SK-N-SH (cell line): ENCODE data around the gene IGF2. TPM values are rescaled to one million over a fixed set of nuclear protein-coding genes. Genes with fewer than 3 reads are reported as not detected.

ENCODE experiments used
- CTCF ChIA-PET: fragments of 300-600, 350-600 bp; formaldehyde crosslinking; extraction: SDS; loops from one replicate; lab custom pipeline; 2021; lab: Yijun Ruan, JAX
- POLR2A ChIA-PET: fragments of 350-600 bp; sonication (Branson Sonifier 250); formaldehyde crosslinking; extraction: SDS; loops from one replicate; lab custom pipeline; 2020; ENCODE audit warnings: antibody characterized with exemption, inconsistent platforms; lab: Yijun Ruan, JAX
- DNase-seq: peaks from one replicate; pipeline ENCODE4 v3.0.0; 2012
- H2AFZ ChIP-seq: fragments of 200-600 bp; sonication (generic); 2 replicates; pipeline ENCODE4 v1.8.1; 2016; ENCODE audit warnings: antibody characterized with exemption, mild to moderate bottlenecking, low read depth
- H3F3A ChIP-seq: fragments of 200-600 bp; sonication (generic); replicated peaks from 2 replicates; pipeline ENCODE3; 2016; ENCODE audit warnings: antibody characterized with exemption, mild to moderate bottlenecking; ENCODE audit not compliant: insufficient read depth
- H3K27ac ChIP-seq, 2 experiments: fragments of 200-500 bp in 1 of 2; fragments of 200-600 bp in 1 of 2; sonication (Bioruptor generic) in 1 of 2; sonication (generic), shearing (Covaris generic) in 1 of 2; 2 replicates each; pipeline versions ENCODE4 v1.5.1 to v1.6.1; 2014 to 2016; ENCODE audit warnings: low read depth in 2 of 2, inconsistent platforms in 1 of 2, low read length in 1 of 2, mild to moderate bottlenecking in 1 of 2, mixed read lengths in 1 of 2
- H3K27me3 ChIP-seq: fragments of 200-600 bp; sonication (generic), shearing (Covaris generic); 2 replicates; pipeline ENCODE4 v1.6.1; 2016; ENCODE audit warnings: mixed run types; ENCODE audit not compliant: insufficient read depth
- H3K36me3 ChIP-seq, 2 experiments: fragments of 200-500 bp in 1 of 2; fragments of 200-600 bp in 1 of 2; sonication (Bioruptor generic) in 1 of 2; sonication (generic) in 1 of 2; replicated peaks in 1 of 2; 2 replicates each; pipeline versions ENCODE3 to v1.5.1; 2014 to 2016; ENCODE audit warnings: low read length in 1 of 2, mild to moderate bottlenecking in 1 of 2; ENCODE audit not compliant: insufficient read depth in 2 of 2, control insufficient read depth in 1 of 2
- H3K4me1 ChIP-seq, 2 experiments: fragments of 200-500 bp in 1 of 2; fragments of 200-600 bp in 1 of 2; sonication (Bioruptor generic) in 1 of 2; sonication (generic), shearing (Covaris generic) in 1 of 2; 2 replicates each; pipeline versions ENCODE4 v1.5.1 to v1.6.1; 2014 to 2016; ENCODE audit warnings: low read depth in 1 of 2, low read length in 1 of 2, mixed run types in 1 of 2; ENCODE audit not compliant: insufficient read depth in 2 of 2, control insufficient read depth in 1 of 2
- H3K4me2 ChIP-seq: fragments of 200-600 bp; sonication (generic), shearing (Covaris generic); 2 replicates; pipeline ENCODE4 v1.6.1; 2017; ENCODE audit warnings: mixed run types
- H3K4me3 ChIP-seq, 2 experiments: fragments of 200-500 bp in 1 of 2; fragments of 200-600 bp in 1 of 2; sonication (Bioruptor generic) in 1 of 2; sonication (generic), shearing (Covaris generic) in 1 of 2; 2 replicates each; pipeline versions ENCODE4 v1.5.1 to v1.8.1; 2014 to 2016; ENCODE audit warnings: low read depth in 2 of 2, inconsistent platforms in 1 of 2, low read length in 1 of 2, mild to moderate bottlenecking in 1 of 2, mixed read lengths in 1 of 2, moderate library complexity in 1 of 2
- H3K79me2 ChIP-seq: fragments of 200-600 bp; sonication (generic); 2 replicates; pipeline ENCODE4 v1.8.1; 2017; ENCODE audit warnings: mild to moderate bottlenecking; ENCODE audit not compliant: insufficient read depth
- H3K9ac ChIP-seq: fragments of 200-600 bp; sonication (generic); 2 replicates; pipeline ENCODE4 v1.6.1; 2017; ENCODE audit warnings: mixed run types
- H3K9me2 ChIP-seq: fragments of 200-600 bp; sonication (generic); 2 replicates; pipeline ENCODE4 v1.6.1; 2017; ENCODE audit warnings: mixed run types
- H3K9me3 ChIP-seq: fragments of 200-600 bp; sonication (generic); 2 replicates; pipeline ENCODE4 v1.6.1; 2017; ENCODE audit warnings: mixed run types, mild to moderate bottlenecking, moderate library complexity
- H4K20me1 ChIP-seq: fragments of 200-600 bp; sonication (generic); 2 replicates; pipeline ENCODE4 v1.6.1; 2017; ENCODE audit warnings: mild to moderate bottlenecking, mixed run types; ENCODE audit not compliant: insufficient read depth
- CHD2 ChIP-seq: fragments of 150-350 bp; IDR thresholded peaks from 2 replicates; pipeline ENCODE4 v1.6.1; 2018; ENCODE audit warnings: low read length; ENCODE audit not compliant: partially characterized antibody
- ELF1 ChIP-seq: IDR thresholded peaks from 2 replicates; pipeline ENCODE4 v1.4.0; 2012
- FOXJ3 ChIP-seq: sonication (generic); formaldehyde crosslinking; IDR thresholded peaks from 2 replicates; pipeline ENCODE4 v1.5.1; 2020; ENCODE audit warnings: mild to moderate bottlenecking, missing genetic modification reagents
- FOXM1 ChIP-seq: IDR thresholded peaks from 2 replicates; pipeline ENCODE4 v1.4.0; 2012; ENCODE audit warnings: low read depth, mild to moderate bottlenecking
- GABPA ChIP-seq: IDR thresholded peaks from 2 replicates; pipeline ENCODE4 v1.4.0; 2012; ENCODE audit warnings: low read depth, mild to moderate bottlenecking
- IRF3 ChIP-seq: fragments of 150-350 bp; IDR thresholded peaks from 2 replicates; pipeline ENCODE4 v1.6.1; 2016; ENCODE audit warnings: mild to moderate bottlenecking, low read depth, low read length
- MAX ChIP-seq: IDR thresholded peaks from 2 replicates; pipeline ENCODE4 v1.4.0; 2012; ENCODE audit warnings: low read depth
- MEF2A ChIP-seq: IDR thresholded peaks from 2 replicates; pipeline ENCODE4 v1.4.0; 2012; ENCODE audit warnings: low read depth, borderline replicate concordance
- MXI1 ChIP-seq: IDR thresholded peaks from 2 replicates; pipeline ENCODE4 v1.6.1; 2012; ENCODE audit warnings: mild to moderate bottlenecking, low read depth, low read length, improper control_type of control experiment
- NFIC ChIP-seq: IDR thresholded peaks from 2 replicates; pipeline ENCODE4 v1.4.0; 2012; ENCODE audit warnings: borderline replicate concordance
- PBX3 ChIP-seq: IDR thresholded peaks from 2 replicates; pipeline ENCODE4; 2012
- POLR2AphosphoS5 ChIP-seq: IDR thresholded peaks from 2 replicates; pipeline ENCODE4 v1.6.1; 2012; ENCODE audit warnings: low read depth, low read length
- REST ChIP-seq: IDR thresholded peaks from 2 replicates; pipeline ENCODE4 v1.6.1; 2012; ENCODE audit warnings: mild to moderate bottlenecking, low read depth, low read length, moderate library complexity
- RFX5 ChIP-seq: IDR thresholded peaks from 2 replicates; pipeline ENCODE4 v1.6.1; 2012; ENCODE audit warnings: mild to moderate bottlenecking, improper control_type of control experiment, low read length
- RXRA ChIP-seq: IDR thresholded peaks from 2 replicates; pipeline ENCODE4 v1.4.0; 2012; ENCODE audit warnings: low read depth, mild to moderate bottlenecking, borderline replicate concordance
- SMC3 ChIP-seq: IDR thresholded peaks from 2 replicates; pipeline ENCODE4 v1.6.1; 2012; ENCODE audit warnings: low read depth, low read length, improper control_type of control experiment
- TCF12 ChIP-seq: IDR thresholded peaks from 2 replicates; pipeline ENCODE4 v1.4.0; 2012
- TEAD4 ChIP-seq: IDR thresholded peaks from 2 replicates; pipeline ENCODE4 v1.4.0; 2012; ENCODE audit warnings: mild to moderate bottlenecking, borderline replicate concordance; ENCODE audit not compliant: insufficient read depth
- USF2 ChIP-seq: fragments of 150-350 bp; IDR thresholded peaks from 2 replicates; pipeline ENCODE4 v1.6.1; 2017; ENCODE audit warnings: antibody characterized with exemption, low read length, low read depth, borderline replicate concordance
- YY1 ChIP-seq: IDR thresholded peaks from 2 replicates; pipeline ENCODE4 v1.4.0; 2012; ENCODE audit warnings: low read depth, mild to moderate bottlenecking
- WGBS: methylation state at CpG from one replicate; pipeline ENCODE4 v1.1.6; 2017; ENCODE audit warnings: low lambda C conversion rate; 5-methylcytosine and 5-hydroxymethylcytosine counted together
- polyA plus RNA-seq, 3 experiments: library from polyadenylated mRNA; depleted of rRNA; stranded (reverse); fragments of >200 nt; gene quantifications; 2 replicates each; pipeline ENCODE4 v1.2.3, GENCODE V29; 2012

IGF2 gene
- polyA plus RNA-seq, 1 of the 3 experiments (the other 2 are of a cell fraction) = 0.05 TPM

- no peaks in the 10 kb centered on the region for H3K27me3 ChIP-seq
- H3K4me3 ChIP-seq = no peak overlapping the region
- no peaks in the 10 kb centered on the region for H4K20me1 ChIP-seq
- H3K9ac ChIP-seq = no peak overlapping the region
- peaks cover 0 to 8% of the 10 kb centered on the region in 2 experiments; a peak in 1 of 4 replicates for H3K4me1 ChIP-seq
- H3K27ac ChIP-seq = no peak overlapping the region
- TF ChIP-seq ELF1 = no peak
- TF ChIP-seq REST = no peak
- TF ChIP-seq FOXJ3 = no peak
- TF ChIP-seq MEF2A = no peak
- TF ChIP-seq RXRA = no peak
- no peak for TF ChIP-seq SMC3
- TF ChIP-seq TEAD4 = no peak
- no peak for TF ChIP-seq MAX
- no peak for TF ChIP-seq POLR2AphosphoS5
- TF ChIP-seq PBX3 = no peak
- no peak for TF ChIP-seq GABPA
- TF ChIP-seq RFX5 = no peak
- TF ChIP-seq IRF3 = no peak
- no peak for TF ChIP-seq NFIC
- TF ChIP-seq YY1 = no peak
- no peak for TF ChIP-seq FOXM1
- TF ChIP-seq TCF12 = no peak
- TF ChIP-seq CHD2 = no peak
- no peak for TF ChIP-seq MXI1
- TF ChIP-seq USF2 = no peak
- TF ChIP-seq, all 33 proteins: peak for 0
- H3K9me2 ChIP-seq = no peaks in the 10 kb centered on the region
- H3K4me2 ChIP-seq = no peak overlapping the region
- no peak overlapping the region for H2AFZ ChIP-seq
- WGBS = 20% methylated on average over 4 of the region's 7 CpGs
- H3K9me3 ChIP-seq = no peaks in the 10 kb centered on the region
- no peaks in the 10 kb centered on the region for H3K79me2 ChIP-seq
- H3K36me3 ChIP-seq = no peaks in the 10 kb centered on the region
- no peaks in the 10 kb centered on the region for H3F3A ChIP-seq
- no peak for DNase-seq
- POLR2A ChIA-PET = no interaction called here
- CTCF ChIA-PET = interaction anchor here (0.9 to 1.9 kb wide), 2 partner anchors 45 to 69 kb away, joined by 4 to 6 read pairs; no protein-coding TSS in a partner anchor
These were observed 33.7 kb downstream of the IGF2 start for GRCh38 chr11:2105511-2105910.
